K562 (cell line): ENCODE data around the gene HMOX1. TPM values are rescaled to one million over a fixed set of nuclear protein-coding genes. Genes with fewer than 3 reads are reported as not detected.

Experiments
- ATAC-seq: fragments of 200-7000 bp; cut with Tn5 transposase; 3 replicates; pipeline ENCODE4 v1.9.1; 2020; ENCODE audit warnings: moderate library complexity
- BruUV-seq: library from RNA; stranded (reverse); fragments of 400-500 nt; replicated peaks from 2 replicates; lab custom pipeline; 2021; lab: Mats Ljungman, UMichigan
- CTCF ChIA-PET: fragments of 300-600 bp; formaldehyde crosslinking; extraction: SDS; loops from one replicate; lab custom pipeline; 2021; ENCODE audit warnings: low intra/inter-chr PET ratio; lab: Yijun Ruan, JAX
- POLR2A ChIA-PET: fragments of 300-600, 350-650 bp; sonication (Branson Sonifier 250); formaldehyde crosslinking; extraction: SDS; loops from one replicate; lab custom pipeline; 2021; ENCODE audit warnings: antibody characterized with exemption, inconsistent platforms; lab: Yijun Ruan, JAX
- DNase-seq, 4 experiments: peaks; one replicate each; pipeline versions ENCODE4 v3.0.0 to v3.0.0-alpha.2; 2011 to 2018; ENCODE audit warnings: low spot score in 3 of 4, mixed read lengths in 3 of 4; ENCODE audit errors: extremely low read depth in 1 of 4
- FAIRE-seq: peaks from 2 replicates; lab custom pipeline; 2011; peaks lifted over from hg19 to GRCh38; lab: Jason Lieb, UNC
- H2AFZ ChIP-seq: 2 replicates; pipeline ENCODE4 v1.6.0; 2011; ENCODE audit warnings: low read depth, low read length, control low read depth, inconsistent platforms
- H3K27ac ChIP-seq: fragments of 200-600 bp; 3 replicates; pipeline ENCODE4 v1.8.0; 2011; ENCODE audit warnings: low read depth, mild to moderate bottlenecking, control low read depth, inconsistent platforms, low read length, moderate library complexity, mixed read lengths; ENCODE audit errors: extremely low read depth
- H3K27me3 ChIP-seq, 2 experiments: fragments of 300-600 bp in 1 of 2; 2 replicates in 1 of 2; 3 replicates in 1 of 2; pipeline versions ENCODE4 v1.6.0 to v1.8.0; 2011; ENCODE audit warnings: inconsistent platforms in 2 of 2, low read length in 2 of 2, mild to moderate bottlenecking in 1 of 2, mixed read lengths in 1 of 2, moderate library complexity in 1 of 2; ENCODE audit not compliant: control insufficient read depth in 2 of 2, insufficient read depth in 2 of 2
- H3K36me3 ChIP-seq: fragments of 300-600 bp; 3 replicates; pipeline ENCODE4 v1.8.0; 2011; ENCODE audit warnings: mild to moderate bottlenecking, low read length, inconsistent platforms; ENCODE audit not compliant: control insufficient read depth, insufficient read depth
- H3K4me1 ChIP-seq, 2 experiments: fragments of 200-600 bp in 1 of 2; replicated peaks in 1 of 2; 2 replicates in 1 of 2; 3 replicates in 1 of 2; pipeline versions ENCODE4 v1.5.1 to v1.8.0; 2011; ENCODE audit warnings: inconsistent platforms in 2 of 2, low read length in 2 of 2, mild to moderate bottlenecking in 1 of 2, mixed read lengths in 1 of 2, moderate library complexity in 1 of 2; ENCODE audit not compliant: control insufficient read depth in 2 of 2, insufficient read depth in 2 of 2
- H3K4me2 ChIP-seq: 2 replicates; pipeline ENCODE4 v1.6.1; 2011; ENCODE audit warnings: low read length, control low read depth, inconsistent platforms, mixed read lengths; ENCODE audit not compliant: insufficient read depth
- H3K4me3 ChIP-seq: fragments of 200-600 bp; sonication (generic), shearing (Covaris generic); 2 replicates; pipeline ENCODE4 v1.5.1; 2016; ENCODE audit warnings: control low read depth, inconsistent platforms
- H3K79me2 ChIP-seq: fragments of 200-600 bp; 3 replicates; pipeline ENCODE4 v1.8.0; 2011; ENCODE audit warnings: low read length, inconsistent platforms; ENCODE audit not compliant: control insufficient read depth, insufficient read depth
- H3K9ac ChIP-seq, 2 experiments: 2 replicates each; pipeline versions ENCODE4 v1.6.0 to v1.6.1; 2011; ENCODE audit warnings: low read depth in 2 of 2, low read length in 2 of 2, control low read depth in 1 of 2, inconsistent platforms in 1 of 2, mild to moderate bottlenecking in 1 of 2, mixed read lengths in 1 of 2; ENCODE audit not compliant: insufficient read depth in 1 of 2
- H3K9me1 ChIP-seq: one replicate; pipeline ENCODE4 v1.6.0; 2011; ENCODE audit warnings: inconsistent platforms, mild to moderate bottlenecking, low read length, moderate library complexity; ENCODE audit not compliant: control insufficient read depth, insufficient read depth
- H3K9me3 ChIP-seq: replicated peaks from 2 replicates; pipeline ENCODE4 v1.5.1; 2011; ENCODE audit warnings: low read depth, low read length, inconsistent platforms; ENCODE audit not compliant: control insufficient read depth, insufficient read depth
- H4K20me1 ChIP-seq: replicated peaks from 2 replicates; pipeline ENCODE4 v1.6.1; 2011; ENCODE audit warnings: low read length, inconsistent platforms, mixed read lengths; ENCODE audit not compliant: control insufficient read depth, insufficient read depth
- EGR1 ChIP-seq: fragments of 450-650 bp; conservative IDR thresholded peaks from 2 replicates; pipeline ENCODE4 v1.6.1; 2017; ENCODE audit warnings: mild to moderate bottlenecking
- WGBS: fragments of 100-300 bp; shearing (Covaris generic); methylation state at CpG from one replicate; pipeline ENCODE4 v1.1.6; 2016; ENCODE audit warnings: low coverage, mixed read lengths; ENCODE audit not compliant: insufficient coverage; ENCODE audit errors: missing lambda C conversion rate; 5-methylcytosine and 5-hydroxymethylcytosine counted together
- in situ Hi-C: fragments of 300-500 bp; cut with MboI; formaldehyde crosslinking; loops from 4 replicates; pipeline ENCODE4 v1.15.0; 2018; ENCODE audit warnings: inconsistent platforms, mixed read lengths
- intact Hi-C: fragments of 100-400 bp; cut with micrococcal nuclease; formaldehyde crosslinking; loops from 2 replicates; pipeline ENCODE4 v1.14.2; 2022
- polyA plus RNA-seq, 8 experiments: library from polyadenylated mRNA; depleted of rRNA in 4 of 8; stranded (reverse) in 5 of 8; unstranded in 3 of 8; fragments of >200 nt; fragmentation: Nextera tagmentation in 2 of 8; fragmentation: Illumina TruSeq in 1 of 8; extraction: Ambion mirVana in 2 of 8; extraction: Trizol in 1 of 8; gene quantifications; 2 replicates each; pipeline versions ENCODE4 v1.2.1 to v1.2.3, GENCODE V29; 2011 to 2014; ENCODE audit warnings: inconsistent platforms in 1 of 8, missing spikeins in 1 of 8
- total RNA-seq, 7 experiments: library from RNA; depleted of rRNA in 6 of 7; stranded (reverse); fragments of >200 nt in 6 of 7; fragmentation: Illumina TruSeq in 2 of 7; extraction: Trizol in 2 of 7; gene quantifications; 2 replicates each; pipeline versions ENCODE4 v1.2.1 to v1.2.3, GENCODE V29; 2011 to 2021; ENCODE audit warnings: low replicate concordance in 1 of 7
- TF ChIP-seq, protein P1 (sequence below): sonication (generic); formaldehyde crosslinking; IDR thresholded peaks from 2 replicates; pipeline ENCODE4 v1.8.0; 2022; ENCODE audit warnings: missing genetic modification reagents, mild to moderate bottlenecking, borderline replicate concordance
- TF ChIP-seq, protein P2 (sequence below): fragments of 450-650 bp; IDR thresholded peaks from 2 replicates; pipeline ENCODE4 v1.6.1; 2017; ENCODE audit warnings: antibody characterized with exemption

Gene HMOX1
- total and polyA plus RNA-seq, 9 of the 15 experiments (the other 6 are each of a cell fraction or from before 2014, with no cell fraction given), result not detected

DNA sequence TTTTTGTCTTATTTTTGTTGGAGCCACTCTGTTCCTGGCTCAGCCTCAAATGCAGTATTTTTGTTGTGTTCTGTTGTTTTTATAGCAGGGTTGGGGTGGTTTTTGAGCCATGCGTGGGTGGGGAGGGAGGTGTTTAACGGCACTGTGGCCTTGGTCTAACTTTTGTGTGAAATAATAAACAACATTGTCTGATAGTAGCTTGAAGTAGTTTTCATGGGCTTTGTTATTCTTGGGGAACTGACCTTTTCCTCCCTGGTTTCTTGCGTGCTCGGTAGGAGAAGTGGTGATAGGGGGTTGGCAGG is 13.1 kb downstream of the HMOX1 start:
- no peak for ATAC-seq
- H3K4me3 ChIP-seq, result no peak overlapping the region
- no peaks in the 10 kb centered on the region for H3K9me1 ChIP-seq
- WGBS, result 26% methylated on average over 3 of the region's 4 CpGs
- no peaks in the 10 kb centered on the region for H3K27me3 ChIP-seq
- H3K79me2 ChIP-seq, result 0 out of 3 replicates have a peak, but pooled peaks cover under 1% of the 10 kb centered on the region
- FAIRE-seq, result no peak
- H2AFZ ChIP-seq, result peak overlapping the region; percentile 77
- DNase-seq, result no peak
- peaks cover 3 to 12% of the 10 kb centered on the region in 2 experiments; a peak in 4 of 5 replicates for H3K4me1 ChIP-seq
- H4K20me1 ChIP-seq, result no peaks in the 10 kb centered on the region
- no peaks in the 10 kb centered on the region for H3K36me3 ChIP-seq
- no peaks in the 10 kb centered on the region for H3K9me3 ChIP-seq
- POLR2A ChIA-PET, result no interaction called here
- CTCF ChIA-PET, result no interaction called here
- no peak overlapping the region for H3K4me2 ChIP-seq
- BruUV-seq, result no TSS peak
- peak; percentile 84 for TF ChIP-seq EGR1
- TF ChIP-seq, protein P1, sequence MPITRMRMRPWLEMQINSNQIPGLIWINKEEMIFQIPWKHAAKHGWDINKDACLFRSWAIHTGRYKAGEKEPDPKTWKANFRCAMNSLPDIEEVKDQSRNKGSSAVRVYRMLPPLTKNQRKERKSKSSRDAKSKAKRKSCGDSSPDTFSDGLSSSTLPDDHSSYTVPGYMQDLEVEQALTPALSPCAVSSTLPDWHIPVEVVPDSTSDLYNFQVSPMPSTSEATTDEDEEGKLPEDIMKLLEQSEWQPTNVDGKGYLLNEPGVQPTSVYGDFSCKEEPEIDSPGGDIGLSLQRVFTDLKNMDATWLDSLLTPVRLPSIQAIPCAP, result no peak
- TF ChIP-seq, protein P2, sequence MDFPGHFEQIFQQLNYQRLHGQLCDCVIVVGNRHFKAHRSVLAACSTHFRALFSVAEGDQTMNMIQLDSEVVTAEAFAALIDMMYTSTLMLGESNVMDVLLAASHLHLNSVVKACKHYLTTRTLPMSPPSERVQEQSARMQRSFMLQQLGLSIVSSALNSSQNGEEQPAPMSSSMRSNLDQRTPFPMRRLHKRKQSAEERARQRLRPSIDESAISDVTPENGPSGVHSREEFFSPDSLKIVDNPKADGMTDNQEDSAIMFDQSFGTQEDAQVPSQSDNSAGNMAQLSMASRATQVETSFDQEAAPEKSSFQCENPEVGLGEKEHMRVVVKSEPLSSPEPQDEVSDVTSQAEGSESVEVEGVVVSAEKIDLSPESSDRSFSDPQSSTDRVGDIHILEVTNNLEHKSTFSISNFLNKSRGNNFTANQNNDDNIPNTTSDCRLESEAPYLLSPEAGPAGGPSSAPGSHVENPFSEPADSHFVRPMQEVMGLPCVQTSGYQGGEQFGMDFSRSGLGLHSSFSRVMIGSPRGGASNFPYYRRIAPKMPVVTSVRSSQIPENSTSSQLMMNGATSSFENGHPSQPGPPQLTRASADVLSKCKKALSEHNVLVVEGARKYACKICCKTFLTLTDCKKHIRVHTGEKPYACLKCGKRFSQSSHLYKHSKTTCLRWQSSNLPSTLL, result no peak
- no peak overlapping the region for H3K9ac ChIP-seq
- peak overlapping the region; percentile 49; the same call in 2 of the 3 replicates for H3K27ac ChIP-seq
- intact Hi-C loops, result no loop called here
- in situ Hi-C loops, result no loop called here
